ENCODE results near the gene STARD10.

Gene STARD10

DNA sequence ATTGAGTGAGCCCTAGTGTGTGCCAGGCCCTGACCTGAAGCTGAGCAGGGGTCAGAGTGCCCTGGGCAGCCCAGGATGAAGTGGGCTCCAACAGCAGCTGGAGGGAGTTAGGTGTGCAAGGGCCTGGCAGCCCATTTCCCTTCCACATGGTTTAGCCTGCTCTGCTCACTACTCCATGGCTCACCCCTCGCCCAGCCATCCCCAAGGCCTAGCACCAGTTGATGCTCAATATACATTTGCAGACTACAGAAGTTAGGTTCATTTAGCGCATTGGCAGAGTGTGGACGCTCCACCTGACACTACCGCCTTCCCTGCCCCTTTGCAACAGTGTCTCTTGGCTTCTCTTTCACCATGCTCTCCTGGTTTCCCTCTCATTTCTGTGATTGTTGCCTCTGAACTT lies 24.1 kb upstream of the STARD10 start:
- Histone ChIP-seq H3K4me2 (ENCODE audit: low read length) (no peak overlapping the region), H3K27me3 (ENCODE audit: insufficient read depth, low read length) (no peaks in the 10 kb centered on the region), H3K9me2 (ENCODE audit: low read depth, low read length) (no peaks in the 10 kb centered on the region), H4K20me1 (ENCODE audit: insufficient read depth, low read length) (no peaks in the 10 kb centered on the region), H3K36me3 (ENCODE audit: insufficient read depth, low read length) (peaks cover 32% of the 10 kb centered on the region; the same call in 1 of the 2 replicates), H3K4me1 (ENCODE audit: insufficient read depth, low read length, severe bottlenecking) (peaks cover 46% of the 10 kb centered on the region), H3K4me3 (ENCODE audit: low read depth, low read length, poor library complexity, severe bottlenecking) (no peak overlapping the region), H3K27ac (ENCODE audit: low read depth, low read length, poor library complexity, severe bottlenecking) (no peak overlapping the region), H3F3A (ENCODE audit: insufficient read depth, low read length) (no peaks in the 10 kb centered on the region), H3K9ac (ENCODE audit: low read length) (no peak overlapping the region), H2AFZ (ENCODE audit: low read length) (no peak overlapping the region), H3K9me3 (ENCODE audit: low read length) (no peaks in the 10 kb centered on the region), H3K79me2 (ENCODE audit: insufficient read depth, low read length) (peaks cover 8% of the 10 kb centered on the region; the same call in 1 of the 2 replicates)
- TF ChIP-seq, protein P1, sequence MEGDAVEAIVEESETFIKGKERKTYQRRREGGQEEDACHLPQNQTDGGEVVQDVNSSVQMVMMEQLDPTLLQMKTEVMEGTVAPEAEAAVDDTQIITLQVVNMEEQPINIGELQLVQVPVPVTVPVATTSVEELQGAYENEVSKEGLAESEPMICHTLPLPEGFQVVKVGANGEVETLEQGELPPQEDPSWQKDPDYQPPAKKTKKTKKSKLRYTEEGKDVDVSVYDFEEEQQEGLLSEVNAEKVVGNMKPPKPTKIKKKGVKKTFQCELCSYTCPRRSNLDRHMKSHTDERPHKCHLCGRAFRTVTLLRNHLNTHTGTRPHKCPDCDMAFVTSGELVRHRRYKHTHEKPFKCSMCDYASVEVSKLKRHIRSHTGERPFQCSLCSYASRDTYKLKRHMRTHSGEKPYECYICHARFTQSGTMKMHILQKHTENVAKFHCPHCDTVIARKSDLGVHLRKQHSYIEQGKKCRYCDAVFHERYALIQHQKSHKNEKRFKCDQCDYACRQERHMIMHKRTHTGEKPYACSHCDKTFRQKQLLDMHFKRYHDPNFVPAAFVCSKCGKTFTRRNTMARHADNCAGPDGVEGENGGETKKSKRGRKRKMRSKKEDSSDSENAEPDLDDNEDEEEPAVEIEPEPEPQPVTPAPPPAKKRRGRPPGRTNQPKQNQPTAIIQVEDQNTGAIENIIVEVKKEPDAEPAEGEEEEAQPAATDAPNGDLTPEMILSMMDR (IDR thresholded peaks at IDR 0.05; ENCODE audit: low read length) = no peak
- no peak for TF ChIP-seq EZH2 (IDR thresholded peaks at IDR 0.05; ENCODE audit: borderline replicate concordance, low read length)

DNA sequence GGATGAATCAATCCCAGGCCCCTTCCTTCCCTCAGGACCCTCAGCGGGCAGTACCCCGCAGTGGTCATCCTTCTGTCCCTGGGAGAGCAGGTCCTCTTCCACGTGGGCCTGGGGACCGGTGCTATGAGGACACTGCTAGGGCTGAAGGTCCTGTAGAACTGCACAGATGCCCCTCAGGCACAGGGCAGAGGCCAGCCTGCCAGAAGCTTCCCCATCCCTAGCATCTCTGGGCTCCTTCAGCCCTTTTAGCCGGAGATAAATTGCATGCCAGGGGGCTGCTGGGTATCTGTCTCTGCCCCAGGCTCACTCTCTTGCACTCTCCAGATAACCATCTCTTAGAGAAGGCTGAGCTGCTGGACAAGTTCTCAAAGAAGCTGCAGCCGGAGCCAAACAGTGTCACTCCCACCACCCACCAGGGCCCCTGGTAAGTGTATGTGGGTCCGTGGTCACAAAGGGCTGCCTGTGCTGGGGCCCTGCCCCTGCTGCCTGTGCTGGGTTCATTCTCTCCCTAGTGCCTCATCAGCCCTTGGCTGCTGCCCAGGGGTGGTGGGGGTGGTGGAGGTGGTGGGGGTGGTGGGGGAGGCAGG lies 22.6 kb upstream of the STARD10 start:
- Histone ChIP-seq H3K9me3 (ENCODE audit: low read length) (no peaks in the 10 kb centered on the region), H3K79me2 (ENCODE audit: insufficient read depth, low read length) (peaks cover 17% of the 10 kb centered on the region; the same call in 1 of the 2 replicates), H4K20me1 (ENCODE audit: insufficient read depth, low read length) (no peaks in the 10 kb centered on the region), H3K4me2 (ENCODE audit: low read length) (peak overlapping the region; percentile 96), H3K9ac (ENCODE audit: low read length) (peak overlapping the region; percentile 88; the same call in 1 of the 2 replicates), H3K36me3 (ENCODE audit: insufficient read depth, low read length) (peaks cover 32% of the 10 kb centered on the region; the same call in 1 of the 2 replicates), H3K4me3 (ENCODE audit: low read depth, low read length, poor library complexity, severe bottlenecking) (peak overlapping the region; percentile 80), H3K27me3 (ENCODE audit: insufficient read depth, low read length) (no peaks in the 10 kb centered on the region), H3F3A (ENCODE audit: insufficient read depth, low read length) (no peaks in the 10 kb centered on the region), H3K27ac (ENCODE audit: low read depth, low read length, poor library complexity, severe bottlenecking) (peak overlapping the region; percentile 87), H2AFZ (ENCODE audit: low read length) (no peak overlapping the region), H3K9me2 (ENCODE audit: low read depth, low read length) (no peaks in the 10 kb centered on the region), H3K4me1 (ENCODE audit: insufficient read depth, low read length, severe bottlenecking) (peaks cover 47% of the 10 kb centered on the region)
- no peak for TF ChIP-seq EZH2 (IDR thresholded peaks at IDR 0.05; ENCODE audit: borderline replicate concordance, low read length)
- TF ChIP-seq, protein P1 (IDR thresholded peaks at IDR 0.05; ENCODE audit: low read length) = no peak

DNA sequence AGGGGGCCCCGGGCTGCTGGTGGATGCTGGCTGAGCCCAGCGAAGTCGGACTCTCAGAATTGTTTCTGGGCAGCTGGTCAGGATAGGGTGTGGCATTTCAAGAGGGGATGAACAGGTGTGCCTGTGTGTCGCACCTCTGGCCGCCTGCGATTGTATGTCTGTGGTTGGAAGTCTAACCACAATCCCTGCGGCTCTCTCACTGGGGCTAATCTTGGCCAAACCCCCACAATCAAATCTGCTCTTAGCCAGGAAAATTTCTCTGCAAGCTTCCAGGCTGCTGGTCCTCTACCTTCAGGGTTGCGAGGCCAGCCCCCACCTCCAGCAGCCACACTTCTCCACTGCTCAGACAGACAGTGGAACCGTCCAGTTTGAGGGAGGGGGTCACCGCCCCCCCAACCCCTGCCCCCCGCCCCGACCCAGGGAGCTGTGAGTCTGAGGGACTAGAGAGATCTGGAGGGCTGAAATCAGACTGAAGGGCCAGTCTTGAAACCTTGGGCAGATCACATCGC lies 21.3 kb upstream of the STARD10 start:
- H3K27me3 ChIP-seq (ENCODE audit: insufficient read depth, low read length) = no peaks in the 10 kb centered on the region
- peak overlapping the region; percentile 87 for H3K27ac ChIP-seq (ENCODE audit: low read depth, low read length, poor library complexity, severe bottlenecking)
- peak overlapping the region; percentile 96 for H3K4me2 ChIP-seq (ENCODE audit: low read length)
- H2AFZ ChIP-seq (ENCODE audit: low read length) = no peak overlapping the region
- H3K36me3 ChIP-seq (ENCODE audit: insufficient read depth, low read length) = peaks cover 28% of the 10 kb centered on the region; the same call in 1 of the 2 replicates
- H3F3A ChIP-seq (ENCODE audit: insufficient read depth, low read length) = no peaks in the 10 kb centered on the region
- peak overlapping the region; percentile 80 for H3K4me3 ChIP-seq (ENCODE audit: low read depth, low read length, poor library complexity, severe bottlenecking)
- TF ChIP-seq EZH2 (IDR thresholded peaks at IDR 0.05; ENCODE audit: borderline replicate concordance, low read length) = no peak
- TF ChIP-seq, protein P1 (IDR thresholded peaks at IDR 0.05; ENCODE audit: low read length) = no peak
- no peaks in the 10 kb centered on the region for H4K20me1 ChIP-seq (ENCODE audit: insufficient read depth, low read length)
- peak overlapping the region; percentile 88 for H3K9ac ChIP-seq (ENCODE audit: low read length)
- peaks cover 35% of the 10 kb centered on the region for H3K4me1 ChIP-seq (ENCODE audit: insufficient read depth, low read length, severe bottlenecking)
- no peaks in the 10 kb centered on the region for H3K9me3 ChIP-seq (ENCODE audit: low read length)
- H3K9me2 ChIP-seq (ENCODE audit: low read depth, low read length) = no peaks in the 10 kb centered on the region
- H3K79me2 ChIP-seq (ENCODE audit: insufficient read depth, low read length) = peaks cover 17% of the 10 kb centered on the region; the same call in 1 of the 2 replicates
